Measurements from ENCODE around the gene ADARB2. TPM values are rescaled to one million over a fixed set of nuclear protein-coding genes. Genes with fewer than 3 reads are reported as not detected.
A peak's percentile ranks its signal among the peaks of the same experiment; 100 is the strongest.

ADARB2 gene
- total and polyA plus RNA-seq, 7 experiments from 2014 or later, result 0.05 to 13.6 (median 6.3) TPM; not detected in 3

GRCh38 chr10:1376384-1376945, 360.9 kb downstream of the ADARB2 start:
- Histone ChIP-seq H3K36me3 (ENCODE audit: control insufficient read depth in 2 of 3, insufficient read depth in 3 of 3, low read length in 3 of 3) (no peaks in the 10 kb centered on the region), H3K4me1 (ENCODE audit: control insufficient read depth in 2 of 2, insufficient read depth in 2 of 2, low read length in 2 of 2) (no peaks in the 10 kb centered on the region), H3K27ac (ENCODE audit: low read depth, low read length) (no peak overlapping the region), H3K27me3 (ENCODE audit: control insufficient read depth in 2 of 2, insufficient read depth in 2 of 2, low read length in 2 of 2) (peaks cover 0 to 2% of the 10 kb centered on the region in 2 donors), H3K9me3 (ENCODE audit: control insufficient read depth in 2 of 3, low read length in 3 of 3) (no peaks in the 10 kb centered on the region), H3K4me3 (ENCODE audit: low read length) (no peak overlapping the region)
- Mint-ChIP-seq H3K27me3 (peaks cover 22 to 47% (median 45%) of the 10 kb centered on the region in 5 donors), H3K9me3 (peaks cover 0 to 7% (median 0%) of the 10 kb centered on the region in 11 donors), H3K4me3 (no peak overlapping the region), H3K4me1 (peaks cover 0 to 1% (median 0%) of the 10 kb centered on the region in 7 donors), H3K36me3 (no peaks in the 10 kb centered on the region), H3K27ac (no peak overlapping the region)
- intact Hi-C loops (cut with micrococcal nuclease), result no loop called here
- ChIA-PET CTCF (no interaction called here), POLR2A (no interaction called here)
- ATAC-seq (no peak), DNase-seq (no peak)

GRCh38 chr10:1375346-1376170, 361.8 kb downstream of the ADARB2 start:
- intact Hi-C loops (cut with micrococcal nuclease), result no loop called here
- no peak for DNase-seq
- no peaks in the 10 kb centered on the region for H3K4me1 ChIP-seq (ENCODE audit: control insufficient read depth in 2 of 2, insufficient read depth in 2 of 2, low read length in 2 of 2)
- ATAC-seq, result no peak
- H3K27ac ChIP-seq (ENCODE audit: low read depth, low read length), result no peak overlapping the region
- peaks cover 0 to 2% of the 10 kb centered on the region in 2 donors for H3K27me3 ChIP-seq (ENCODE audit: control insufficient read depth in 2 of 2, insufficient read depth in 2 of 2, low read length in 2 of 2)
- Mint-ChIP-seq H3K4me3 (no peak overlapping the region), H3K27me3 (peaks cover 17 to 43% (median 38%) of the 10 kb centered on the region in 5 donors), H3K27ac (no peak overlapping the region), H3K36me3 (no peaks in the 10 kb centered on the region), H3K4me1 (peaks cover 0 to 1% (median 0%) of the 10 kb centered on the region in 7 donors), H3K9me3 (peaks cover 0 to 7% (median 0%) of the 10 kb centered on the region in 11 donors)
- CTCF ChIA-PET, result no interaction called here
- POLR2A ChIA-PET, result no interaction called here
- no peaks in the 10 kb centered on the region for H3K9me3 ChIP-seq (ENCODE audit: control insufficient read depth in 2 of 3, low read length in 3 of 3)
- no peaks in the 10 kb centered on the region for H3K36me3 ChIP-seq (ENCODE audit: control insufficient read depth in 2 of 3, insufficient read depth in 3 of 3, low read length in 3 of 3)
- no peak overlapping the region for H3K4me3 ChIP-seq (ENCODE audit: low read length)

GRCh38 chr10:1374511-1375345, 362.6 kb downstream of the ADARB2 start:
- CTCF ChIA-PET, result no interaction called here
- H3K27ac Mint-ChIP-seq, result no peak overlapping the region
- Histone ChIP-seq H3K36me3 (ENCODE audit: control insufficient read depth in 2 of 3, insufficient read depth in 3 of 3, low read length in 3 of 3) (no peaks in the 10 kb centered on the region), H3K4me1 (ENCODE audit: control insufficient read depth in 2 of 2, insufficient read depth in 2 of 2, low read length in 2 of 2) (no peaks in the 10 kb centered on the region), H3K9me3 (ENCODE audit: control insufficient read depth in 2 of 3, low read length in 3 of 3) (no peaks in the 10 kb centered on the region), H3K4me3 (ENCODE audit: low read length) (no peak overlapping the region), H3K27me3 (ENCODE audit: control insufficient read depth in 2 of 2, insufficient read depth in 2 of 2, low read length in 2 of 2) (peaks cover 0 to 2% of the 10 kb centered on the region in 2 donors), H3K27ac (ENCODE audit: low read depth, low read length) (no peak overlapping the region)
- ATAC-seq (no peak), DNase-seq (no peak)
- POLR2A ChIA-PET, result interaction anchor here (0.5 kb wide), 1 partner anchor 19 kb away, joined by 3 read pairs; no protein-coding TSS in a partner anchor
- no peak overlapping the region for H3K4me3 Mint-ChIP-seq
- intact Hi-C loops (cut with micrococcal nuclease), result no loop called here
- peaks cover 0 to 1% (median 0%) of the 10 kb centered on the region in 7 donors for H3K4me1 Mint-ChIP-seq
- H3K27me3 Mint-ChIP-seq, result peaks cover 17 to 48% (median 40%) of the 10 kb centered on the region in 5 donors
- peaks cover 0 to 7% (median 0%) of the 10 kb centered on the region in 11 donors for H3K9me3 Mint-ChIP-seq
- H3K36me3 Mint-ChIP-seq, result no peaks in the 10 kb centered on the region

- peaks cover 0 to 2% of the 10 kb centered on the region in 2 donors for H3K27me3 ChIP-seq (ENCODE audit: control insufficient read depth in 2 of 2, insufficient read depth in 2 of 2, low read length in 2 of 2)
- ChIA-PET POLR2A (no interaction called here), CTCF (no interaction called here)
- H3K27ac ChIP-seq (ENCODE audit: low read depth, low read length), result no peak overlapping the region
- Mint-ChIP-seq H3K27me3 (peaks cover 9 to 45% (median 36%) of the 10 kb centered on the region in 5 donors), H3K4me1 (peaks cover 0 to 1% (median 0%) of the 10 kb centered on the region in 7 donors), H3K9me3 (peaks cover 0 to 7% (median 0%) of the 10 kb centered on the region in 11 donors), H3K36me3 (no peaks in the 10 kb centered on the region), H3K4me3 (no peak overlapping the region), H3K27ac (no peak overlapping the region)
- H3K9me3 ChIP-seq (ENCODE audit: control insufficient read depth in 2 of 3, low read length in 3 of 3), result no peaks in the 10 kb centered on the region
- H3K4me3 ChIP-seq (ENCODE audit: low read length), result no peak overlapping the region
- H3K36me3 ChIP-seq (ENCODE audit: control insufficient read depth in 2 of 3, insufficient read depth in 3 of 3, low read length in 3 of 3), result no peaks in the 10 kb centered on the region
- H3K4me1 ChIP-seq (ENCODE audit: control insufficient read depth in 2 of 2, insufficient read depth in 2 of 2, low read length in 2 of 2), result no peaks in the 10 kb centered on the region
- ATAC-seq (peak; percentile 14), DNase-seq (no peak)
- intact Hi-C loops (cut with micrococcal nuclease), result no loop called here
Measured at GRCh38 chr10:1373287-1373686, 364.0 kb downstream of the ADARB2 start.

- H3K9me3 ChIP-seq (ENCODE audit: control insufficient read depth in 2 of 3, low read length in 3 of 3), result no peaks in the 10 kb centered on the region
- ChIA-PET CTCF (no interaction called here), POLR2A (no interaction called here)
- H3K27me3 Mint-ChIP-seq, result peaks cover 8 to 38% (median 28%) of the 10 kb centered on the region in 5 donors
- no peak overlapping the region for H3K4me3 ChIP-seq (ENCODE audit: low read length)
- peaks cover 0 to under 1% of the 10 kb centered on the region in 2 donors for H3K27me3 ChIP-seq (ENCODE audit: control insufficient read depth in 2 of 2, insufficient read depth in 2 of 2, low read length in 2 of 2)
- no peak overlapping the region for H3K27ac Mint-ChIP-seq
- no peaks in the 10 kb centered on the region for H3K36me3 ChIP-seq (ENCODE audit: control insufficient read depth in 2 of 3, insufficient read depth in 3 of 3, low read length in 3 of 3)
- no peak for DNase-seq
- H3K36me3 Mint-ChIP-seq, result no peaks in the 10 kb centered on the region
- no peak overlapping the region for H3K4me3 Mint-ChIP-seq
- H3K27ac ChIP-seq (ENCODE audit: low read depth, low read length), result no peak overlapping the region
- peaks cover 0 to 7% (median 0%) of the 10 kb centered on the region in 11 donors for H3K9me3 Mint-ChIP-seq
- no peak for ATAC-seq
- intact Hi-C loops (cut with micrococcal nuclease), result no loop called here
- no peaks in the 10 kb centered on the region for H3K4me1 Mint-ChIP-seq
- no peaks in the 10 kb centered on the region for H3K4me1 ChIP-seq (ENCODE audit: control insufficient read depth in 2 of 2, insufficient read depth in 2 of 2, low read length in 2 of 2)
Measured at GRCh38 chr10:1372212-1372611, 365.1 kb downstream of the ADARB2 start.

- Histone ChIP-seq H3K9me3 (ENCODE audit: control insufficient read depth in 2 of 3, low read length in 3 of 3) (no peaks in the 10 kb centered on the region), H3K27me3 (ENCODE audit: control insufficient read depth in 2 of 2, insufficient read depth in 2 of 2, low read length in 2 of 2) (no peaks in the 10 kb centered on the region), H3K4me1 (ENCODE audit: control insufficient read depth in 2 of 2, insufficient read depth in 2 of 2, low read length in 2 of 2) (no peaks in the 10 kb centered on the region), H3K27ac (ENCODE audit: low read depth, low read length) (no peak overlapping the region), H3K36me3 (ENCODE audit: control insufficient read depth in 2 of 3, insufficient read depth in 3 of 3, low read length in 3 of 3) (no peaks in the 10 kb centered on the region), H3K4me3 (ENCODE audit: low read length) (no peak overlapping the region)
- no peaks in the 10 kb centered on the region for H3K4me1 Mint-ChIP-seq
- ChIA-PET CTCF (no interaction called here), POLR2A (no interaction called here)
- ATAC-seq (no peak), DNase-seq (no peak)
- no peak overlapping the region for H3K4me3 Mint-ChIP-seq
- peaks cover 0 to under 1% (median 0%) of the 10 kb centered on the region in 11 donors for H3K9me3 Mint-ChIP-seq
- H3K27me3 Mint-ChIP-seq, result peaks cover 10 to 32% (median 29%) of the 10 kb centered on the region in 5 donors
- no peak overlapping the region for H3K27ac Mint-ChIP-seq
- intact Hi-C loops (cut with micrococcal nuclease), result no loop called here
- H3K36me3 Mint-ChIP-seq, result no peaks in the 10 kb centered on the region
Measured at GRCh38 chr10:1370298-1370697, 367.0 kb downstream of the ADARB2 start.

All from naive thymus-derived CD4-positive, alpha-beta T cell (primary cell).